ENCODE results near the gene SRP9. TPM values are rescaled to one million over a fixed set of nuclear protein-coding genes. Genes with fewer than 3 reads are reported as not detected.

Gene SRP9
- total RNA-seq, 2 donors from 2014 or later: 48.5 to 86.6 TPM

DNA sequence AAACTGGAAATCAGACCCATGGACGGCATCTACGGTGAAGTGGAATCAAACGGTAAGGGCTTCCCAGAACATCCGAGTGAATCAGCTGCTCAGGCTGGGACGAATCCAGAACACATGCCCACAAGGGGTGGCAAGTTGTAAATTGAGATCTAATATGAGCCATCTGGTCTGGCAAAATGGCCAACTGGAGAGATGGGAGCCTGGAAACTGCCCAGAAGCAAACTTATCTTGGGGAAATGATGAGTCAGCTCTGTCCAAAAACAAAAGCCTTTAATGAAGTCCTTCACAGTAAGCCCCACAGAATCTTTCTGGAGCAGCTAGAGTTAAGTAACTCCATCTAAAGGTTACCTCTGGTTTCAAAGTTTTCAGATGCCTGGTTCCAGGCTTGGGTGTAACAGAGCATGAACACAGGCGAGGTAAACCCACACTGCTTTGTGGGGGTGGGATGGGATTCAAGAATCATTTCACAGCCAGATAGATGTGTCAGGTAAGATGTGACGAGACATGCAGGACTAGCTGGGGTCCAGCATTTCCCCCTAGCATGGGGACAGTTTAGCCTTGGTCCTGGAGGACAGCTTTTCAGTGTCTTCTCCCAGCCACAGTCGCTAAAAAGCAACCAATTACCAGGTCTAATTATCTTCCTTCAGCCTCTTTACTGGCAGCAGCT lies 10.5 kb upstream of the SRP9 start:
- H3K27me3 ChIP-seq: no peaks in the 10 kb centered on the region
- H3K4me1 ChIP-seq: peaks cover 52% of the 10 kb centered on the region
- no peak for TF ChIP-seq CTCF (IDR thresholded peaks at IDR 0.05)
- TF ChIP-seq POLR2A (IDR thresholded peaks at IDR 0.05): no peak
- H3K27ac ChIP-seq: peak overlapping the region; percentile 12 to 82 (median 58)
- H3K4me3 ChIP-seq: no peak overlapping the region
- intact Hi-C loops (cut with DNase I): loop anchor here (10.0 kb wide), 2 partner anchors 112 to 282 kb away; partner anchors contain the start of gene ENAH
- H3K36me3 ChIP-seq (replicated peaks in 1 of 2; ENCODE audit: insufficient read depth in 1 of 2, low read depth in 2 of 2): no peaks in the 10 kb centered on the region
- ATAC-seq (no peak), DNase-seq (peak in 2 of 4 donors; percentile 35 to 38)
- no peaks in the 10 kb centered on the region for H3K9me3 ChIP-seq
- 68 to 82% methylated on average over 8 of the region's 8 CpGs for WGBS, 2 donors

- ATAC-seq (peak; percentile 47), DNase-seq (peak; percentile 68 to 88 (median 77))
- Histone ChIP-seq H3K36me3 (replicated peaks in 1 of 2; ENCODE audit: insufficient read depth in 1 of 2, low read depth in 2 of 2) (no peaks in the 10 kb centered on the region), H3K27ac (peak overlapping the region; percentile 12 to 82 (median 58)), H3K27me3 (no peaks in the 10 kb centered on the region), H3K4me1 (peaks cover 57% of the 10 kb centered on the region), H3K9me3 (no peaks in the 10 kb centered on the region), H3K4me3 (no peak overlapping the region)
- intact Hi-C loops (cut with DNase I): loop anchor here (10.0 kb wide), 2 partner anchors 113 to 283 kb away; partner anchors contain the start of gene ENAH
- TF ChIP-seq CTCF (IDR thresholded peaks at IDR 0.05) (no peak), POLR2A (IDR thresholded peaks at IDR 0.05) (no peak)
- 46 to 67% methylated on average over 13 to 17 of the region's 17 CpGs for WGBS, 2 donors
Observed at GRCh38 chr1:225767634-225768540, 9.7 kb upstream of the SRP9 start.

DNA sequence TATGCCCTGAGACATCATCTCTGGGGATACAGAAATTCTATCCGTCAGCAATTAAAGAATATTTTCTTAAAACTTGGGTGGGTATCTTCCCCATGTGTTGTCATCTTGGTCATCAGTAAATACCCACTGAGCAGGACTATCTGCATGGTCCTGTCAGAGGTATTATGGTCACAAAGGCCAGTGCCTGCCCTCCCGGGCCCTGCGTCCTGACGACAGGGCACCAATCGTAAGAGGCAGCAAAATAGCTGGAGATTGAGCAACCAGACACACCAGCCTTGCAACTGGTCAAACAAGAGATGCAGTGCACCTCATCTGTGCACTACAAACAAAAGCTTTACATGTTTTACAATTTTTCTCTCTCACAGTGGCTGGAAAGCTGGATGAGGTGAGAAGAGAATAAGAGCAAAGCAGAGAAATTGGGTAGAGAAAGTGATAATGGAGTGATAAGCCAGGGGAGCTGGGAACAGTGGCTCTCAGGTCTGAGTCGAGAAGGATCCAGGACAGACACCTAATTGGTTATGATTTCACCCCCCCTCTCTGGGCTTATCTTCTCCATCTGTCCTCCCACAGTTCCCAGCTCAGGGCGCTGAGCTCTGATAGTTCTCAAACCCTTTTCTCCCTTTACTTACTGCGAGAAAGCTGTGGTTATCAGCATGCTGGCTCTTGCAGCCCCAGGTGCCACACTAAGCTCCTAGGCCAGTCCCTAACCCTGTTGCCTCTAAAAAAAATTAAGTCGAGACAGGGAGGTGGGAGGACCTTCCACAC lies 8.8 kb upstream of the SRP9 start:
- Histone ChIP-seq H3K27me3 (no peaks in the 10 kb centered on the region), H3K4me1 (peaks cover 60% of the 10 kb centered on the region), H3K9me3 (no peaks in the 10 kb centered on the region), H3K27ac (peak overlapping the region in 2 of 4 donors; percentile 71 to 82), H3K4me3 (no peak overlapping the region), H3K36me3 (replicated peaks in 1 of 2; ENCODE audit: insufficient read depth in 1 of 2, low read depth in 2 of 2) (no peaks in the 10 kb centered on the region)
- 75 to 82% methylated on average over 8 to 9 of the region's 9 CpGs for WGBS, 2 donors
- intact Hi-C loops (cut with DNase I): loop anchor here (10.0 kb wide), 2 partner anchors 114 to 284 kb away; partner anchors contain the start of gene ENAH
- TF ChIP-seq POLR2A (IDR thresholded peaks at IDR 0.05) (no peak), CTCF (IDR thresholded peaks at IDR 0.05) (no peak)
- DNase-seq (no peak), ATAC-seq (no peak)

DNA sequence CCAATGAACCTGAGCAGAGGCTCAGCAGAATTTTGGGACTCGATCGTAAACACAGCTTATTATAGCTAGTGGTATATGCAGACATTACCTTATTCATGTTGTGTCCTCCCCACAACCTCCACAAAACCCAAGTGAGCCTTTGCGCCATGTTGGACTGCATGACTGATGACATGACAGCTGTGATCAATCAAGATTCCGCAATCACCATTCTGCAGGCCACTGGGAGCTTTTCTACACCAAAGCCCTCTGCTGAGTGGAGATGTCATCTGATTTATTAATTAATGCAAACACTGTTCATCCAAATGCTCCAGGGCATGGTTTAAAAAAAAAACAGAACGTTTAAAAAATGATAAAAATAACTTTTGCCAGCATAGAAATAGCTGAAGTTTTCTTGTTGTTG lies 7.9 kb upstream of the SRP9 start:
- peaks cover 60% of the 10 kb centered on the region for H3K4me1 ChIP-seq
- no peaks in the 10 kb centered on the region for H3K36me3 ChIP-seq (replicated peaks in 1 of 2; ENCODE audit: insufficient read depth in 1 of 2, low read depth in 2 of 2)
- 84 to 97% methylated on average over 5 of the region's 5 CpGs for WGBS, 2 donors
- H3K27ac ChIP-seq: no peak overlapping the region
- H3K27me3 ChIP-seq: no peaks in the 10 kb centered on the region
- ATAC-seq: no peak
- no peak for TF ChIP-seq POLR2A (IDR thresholded peaks at IDR 0.05)
- no peak for TF ChIP-seq CTCF (IDR thresholded peaks at IDR 0.05)
- intact Hi-C loops (cut with DNase I): loop anchor here (10.0 kb wide), 2 partner anchors 115 to 285 kb away; partner anchors contain the start of gene ENAH
- H3K4me3 ChIP-seq: no peak overlapping the region
- no peak for DNase-seq
- H3K9me3 ChIP-seq: no peaks in the 10 kb centered on the region
